ENCODE results near the gene ZNF559.

ZNF559 gene

GRCh38 chr19:9354651-9355050 lies 30.7 kb downstream of the ZNF559 start:
- DNase-seq: no peak

GRCh38 chr19:9362905-9363304 lies 38.9 kb downstream of the ZNF559 start, which contains the start of gene ZNF177:
ZNF177 (plus strand) TSS chr19:9363013; CDS start chr19:9378312, 15,299 bp downstream.
- no peak for DNase-seq

GRCh38 chr19:9370738-9371619 lies 47.0 kb downstream of the ZNF559 start:
- DNase-seq: no peak

- no peak for DNase-seq
Measured at GRCh38 chr19:9381361-9381785, 57.4 kb downstream of the ZNF559 start.
